K562 (cell line): ENCODE results near the gene NABP1. TPM values are rescaled to one million over a fixed set of nuclear protein-coding genes. Genes with fewer than 3 reads are reported as not detected.

ENCODE experiments used
- NR3C1 ChIP-seq: sonication (generic); formaldehyde crosslinking; IDR thresholded peaks from 2 replicates; pipeline ENCODE4 v1.8.1; 2022; ENCODE audit warnings: missing genetic modification reagents
- PHB2 ChIP-seq: fragments of 450-650 bp; IDR thresholded peaks from 2 replicates; pipeline ENCODE4 v1.6.1; 2017; ENCODE audit warnings: low read depth
- RBM15 ChIP-seq: fragments of 200-400 bp; formaldehyde crosslinking; IDR thresholded peaks from 2 replicates; pipeline ENCODE4 v1.6.1; 2018; ENCODE audit warnings: mild to moderate bottlenecking, low read length, moderate library complexity; ENCODE audit not compliant: insufficient read depth
- SAFB ChIP-seq: fragments of 200-400 bp; formaldehyde crosslinking; IDR thresholded peaks from 2 replicates; pipeline ENCODE4 v1.6.1; 2017; ENCODE audit warnings: low read depth, low read length, borderline replicate concordance
- ZC3H4 ChIP-seq: sonication (generic); formaldehyde crosslinking; IDR thresholded peaks from 2 replicates; pipeline ENCODE4 v1.9.0; 2021; ENCODE audit warnings: missing genetic modification reagents, borderline replicate concordance
- ZNF224 ChIP-seq: sonication (generic); formaldehyde crosslinking; IDR thresholded peaks from 2 replicates; pipeline ENCODE4 v1.8.0; 2022; ENCODE audit warnings: mild to moderate bottlenecking, missing genetic modification reagents
- ZNF436 ChIP-seq: fragments of 250-450, 450-650 bp; sonication (Bioruptor Pico); formaldehyde crosslinking; IDR thresholded peaks from 2 replicates; pipeline ENCODE4 v1.7.0; 2020; ENCODE audit warnings: mild to moderate bottlenecking
- ZNF764 ChIP-seq: fragments of 250-450 bp; sonication (Bioruptor Pico); IDR thresholded peaks from 2 replicates; pipeline ENCODE4 v1.4.0; 2020; ENCODE audit warnings: low read depth, mild to moderate bottlenecking, moderate library complexity
- polyA plus RNA-seq, 8 experiments: library from polyadenylated mRNA; depleted of rRNA in 4 of 8; stranded (reverse) in 5 of 8; unstranded in 3 of 8; fragments of >200 nt; fragmentation: Nextera tagmentation in 2 of 8; fragmentation: Illumina TruSeq in 1 of 8; extraction: Ambion mirVana in 2 of 8; extraction: Trizol in 1 of 8; gene quantifications; 2 replicates each; pipeline versions ENCODE4 v1.2.1 to v1.2.3, GENCODE V29; 2011 to 2014; ENCODE audit warnings: inconsistent platforms in 1 of 8, missing spikeins in 1 of 8
- total RNA-seq, 7 experiments: library from RNA; depleted of rRNA in 6 of 7; stranded (reverse); fragments of >200 nt in 6 of 7; fragmentation: Illumina TruSeq in 2 of 7; extraction: Trizol in 2 of 7; gene quantifications; 2 replicates each; pipeline versions ENCODE4 v1.2.1 to v1.2.3, GENCODE V29; 2011 to 2021; ENCODE audit warnings: low replicate concordance in 1 of 7
- TF ChIP-seq, protein P1 (sequence below): sonication (generic); formaldehyde crosslinking; IDR thresholded peaks from 2 replicates; pipeline ENCODE4 v1.5.0; 2020; ENCODE audit warnings: missing genetic modification reagents
- TF ChIP-seq, protein P2 (sequence below), 2 experiments: fragments of 200-800 bp in 1 of 2; sonication (Bioruptor generic) in 1 of 2; sonication (generic) in 1 of 2; formaldehyde crosslinking in 1 of 2; IDR thresholded peaks in 1 of 2; conservative IDR thresholded peaks in 1 of 2; 2 replicates each; pipeline versions ENCODE4 v1.5.0 to v1.6.1; 2016 to 2020; ENCODE audit warnings: missing compliant biosample characterization in 1 of 2, missing genetic modification characterization in 1 of 2, missing genetic modification reagents in 1 of 2
- TF ChIP-seq, protein P3 (sequence below): fragments of 450-650 bp; IDR thresholded peaks from 2 replicates; pipeline ENCODE4 v1.6.1; 2018; ENCODE audit warnings: mild to moderate bottlenecking, low read depth; ENCODE audit not compliant: partially characterized antibody
- TF ChIP-seq, protein P4 (sequence below): fragments of 250-450 bp; sonication (Bioruptor Pico); IDR thresholded peaks from 2 replicates; pipeline ENCODE4 v1.9.0; 2021; ENCODE audit warnings: mild to moderate bottlenecking, inconsistent platforms
- TF ChIP-seq, protein P5 (sequence below): sonication (generic); IDR thresholded peaks from 2 replicates; pipeline ENCODE4 v1.6.1; 2016
- TF ChIP-seq, protein P6 (sequence below): sonication (generic); formaldehyde crosslinking; IDR thresholded peaks from 2 replicates; pipeline ENCODE4 v1.8.0; 2022; ENCODE audit warnings: mild to moderate bottlenecking, missing genetic modification reagents

NABP1 gene
- total and polyA plus RNA-seq, 9 of the 15 experiments (the other 6 are each of a cell fraction or from before 2014, with no cell fraction given) = 12.8 to 44.0 (median 20.2) TPM

DNA sequence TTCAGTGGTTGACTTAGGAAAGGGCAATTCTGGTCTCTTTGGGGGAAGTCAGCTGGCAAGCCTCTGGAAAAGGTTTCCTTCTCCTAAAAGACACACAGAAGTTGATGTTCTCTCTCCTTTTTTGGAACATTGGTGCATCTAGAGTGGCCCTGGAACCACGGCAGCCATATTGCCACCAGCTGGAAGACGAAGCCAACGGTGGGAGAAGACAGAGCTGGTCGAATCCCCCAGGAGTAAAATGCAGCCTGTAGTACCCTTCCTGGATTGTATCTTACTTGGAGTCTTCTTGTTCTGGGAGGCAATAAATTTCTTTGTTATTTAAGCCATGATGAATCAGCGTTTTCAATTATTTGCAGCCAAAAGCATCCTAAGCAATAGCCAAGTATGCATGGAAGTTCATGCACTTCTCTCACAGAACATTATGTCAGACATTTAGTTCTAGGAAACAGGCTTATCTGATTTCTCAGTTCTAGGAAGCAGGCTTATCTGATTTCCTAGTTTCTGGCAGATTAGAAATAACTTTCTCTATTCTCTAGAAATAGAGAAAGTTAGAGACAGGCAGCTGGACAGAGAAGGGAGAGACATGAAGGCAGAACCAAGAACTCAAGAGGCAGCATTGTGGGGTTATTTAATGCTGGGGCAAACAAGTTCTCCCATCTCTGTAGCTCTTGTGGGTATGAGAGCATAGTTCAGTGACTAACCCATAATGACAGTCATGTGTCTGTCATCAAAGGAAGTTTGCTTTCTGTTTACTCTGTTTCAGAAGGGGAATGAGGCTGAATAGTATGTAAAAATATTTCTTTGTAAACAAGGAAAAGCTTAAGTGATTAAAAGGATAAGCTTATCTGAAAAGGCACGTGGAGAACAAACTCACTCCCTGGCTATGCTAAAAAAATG, 40.5 kb upstream of the NABP1 start (continued):
- TF ChIP-seq, protein P1, sequence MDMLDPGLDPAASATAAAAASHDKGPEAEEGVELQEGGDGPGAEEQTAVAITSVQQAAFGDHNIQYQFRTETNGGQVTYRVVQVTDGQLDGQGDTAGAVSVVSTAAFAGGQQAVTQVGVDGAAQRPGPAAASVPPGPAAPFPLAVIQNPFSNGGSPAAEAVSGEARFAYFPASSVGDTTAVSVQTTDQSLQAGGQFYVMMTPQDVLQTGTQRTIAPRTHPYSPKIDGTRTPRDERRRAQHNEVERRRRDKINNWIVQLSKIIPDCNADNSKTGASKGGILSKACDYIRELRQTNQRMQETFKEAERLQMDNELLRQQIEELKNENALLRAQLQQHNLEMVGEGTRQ (CRISPR knock-in tag) = no peak
- TF ChIP-seq ZNF436 (CRISPR knock-in tag) = no peak
- no peak for TF ChIP-seq PHB2
- TF ChIP-seq, protein P2, sequence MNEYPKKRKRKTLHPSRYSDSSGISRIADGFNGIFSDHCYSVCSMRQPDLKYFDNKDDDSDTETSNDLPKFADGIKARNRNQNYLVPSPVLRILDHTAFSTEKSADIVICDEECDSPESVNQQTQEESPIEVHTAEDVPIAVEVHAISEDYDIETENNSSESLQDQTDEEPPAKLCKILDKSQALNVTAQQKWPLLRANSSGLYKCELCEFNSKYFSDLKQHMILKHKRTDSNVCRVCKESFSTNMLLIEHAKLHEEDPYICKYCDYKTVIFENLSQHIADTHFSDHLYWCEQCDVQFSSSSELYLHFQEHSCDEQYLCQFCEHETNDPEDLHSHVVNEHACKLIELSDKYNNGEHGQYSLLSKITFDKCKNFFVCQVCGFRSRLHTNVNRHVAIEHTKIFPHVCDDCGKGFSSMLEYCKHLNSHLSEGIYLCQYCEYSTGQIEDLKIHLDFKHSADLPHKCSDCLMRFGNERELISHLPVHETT (CRISPR knock-in tag; conservative IDR thresholded peaks at IDR 0.05 in 1 of 2, IDR thresholded peaks at IDR 0.05 in 1 of 2) = peak in 1 of 2 experiments; percentile 34; a peak in 1 of 4 replicates
- TF ChIP-seq RBM15 = no peak
- TF ChIP-seq ZNF224 (CRISPR knock-in tag) = no peak
- TF ChIP-seq ZC3H4 = no peak
- TF ChIP-seq, protein P3, sequence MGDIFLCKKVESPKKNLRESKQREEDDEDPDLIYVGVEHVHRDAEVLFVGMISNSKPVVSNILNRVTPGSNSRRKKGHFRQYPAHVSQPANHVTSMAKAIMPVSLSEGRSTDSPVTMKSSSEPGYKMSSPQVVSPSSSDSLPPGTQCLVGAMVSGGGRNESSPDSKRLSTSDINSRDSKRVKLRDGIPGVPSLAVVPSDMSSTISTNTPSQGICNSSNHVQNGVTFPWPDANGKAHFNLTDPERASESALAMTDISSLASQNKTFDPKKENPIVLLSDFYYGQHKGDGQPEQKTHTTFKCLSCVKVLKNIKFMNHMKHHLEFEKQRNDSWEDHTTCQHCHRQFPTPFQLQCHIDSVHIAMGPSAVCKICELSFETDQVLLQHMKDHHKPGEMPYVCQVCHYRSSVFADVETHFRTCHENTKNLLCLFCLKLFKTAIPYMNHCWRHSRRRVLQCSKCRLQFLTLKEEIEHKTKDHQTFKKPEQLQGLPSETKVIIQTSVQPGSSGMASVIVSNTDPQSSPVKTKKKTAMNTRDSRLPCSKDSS = no peak
- TF ChIP-seq ZNF764 = no peak
- no peak for TF ChIP-seq SAFB
- TF ChIP-seq, protein P4, sequence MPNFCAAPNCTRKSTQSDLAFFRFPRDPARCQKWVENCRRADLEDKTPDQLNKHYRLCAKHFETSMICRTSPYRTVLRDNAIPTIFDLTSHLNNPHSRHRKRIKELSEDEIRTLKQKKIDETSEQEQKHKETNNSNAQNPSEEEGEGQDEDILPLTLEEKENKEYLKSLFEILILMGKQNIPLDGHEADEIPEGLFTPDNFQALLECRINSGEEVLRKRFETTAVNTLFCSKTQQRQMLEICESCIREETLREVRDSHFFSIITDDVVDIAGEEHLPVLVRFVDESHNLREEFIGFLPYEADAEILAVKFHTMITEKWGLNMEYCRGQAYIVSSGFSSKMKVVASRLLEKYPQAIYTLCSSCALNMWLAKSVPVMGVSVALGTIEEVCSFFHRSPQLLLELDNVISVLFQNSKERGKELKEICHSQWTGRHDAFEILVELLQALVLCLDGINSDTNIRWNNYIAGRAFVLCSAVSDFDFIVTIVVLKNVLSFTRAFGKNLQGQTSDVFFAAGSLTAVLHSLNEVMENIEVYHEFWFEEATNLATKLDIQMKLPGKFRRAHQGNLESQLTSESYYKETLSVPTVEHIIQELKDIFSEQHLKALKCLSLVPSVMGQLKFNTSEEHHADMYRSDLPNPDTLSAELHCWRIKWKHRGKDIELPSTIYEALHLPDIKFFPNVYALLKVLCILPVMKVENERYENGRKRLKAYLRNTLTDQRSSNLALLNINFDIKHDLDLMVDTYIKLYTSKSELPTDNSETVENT = no peak
- TF ChIP-seq, protein P5, sequence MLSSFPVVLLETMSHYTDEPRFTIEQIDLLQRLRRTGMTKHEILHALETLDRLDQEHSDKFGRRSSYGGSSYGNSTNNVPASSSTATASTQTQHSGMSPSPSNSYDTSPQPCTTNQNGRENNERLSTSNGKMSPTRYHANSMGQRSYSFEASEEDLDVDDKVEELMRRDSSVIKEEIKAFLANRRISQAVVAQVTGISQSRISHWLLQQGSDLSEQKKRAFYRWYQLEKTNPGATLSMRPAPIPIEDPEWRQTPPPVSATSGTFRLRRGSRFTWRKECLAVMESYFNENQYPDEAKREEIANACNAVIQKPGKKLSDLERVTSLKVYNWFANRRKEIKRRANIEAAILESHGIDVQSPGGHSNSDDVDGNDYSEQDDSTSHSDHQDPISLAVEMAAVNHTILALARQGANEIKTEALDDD = peak; percentile 63
- TF ChIP-seq, protein P6, sequence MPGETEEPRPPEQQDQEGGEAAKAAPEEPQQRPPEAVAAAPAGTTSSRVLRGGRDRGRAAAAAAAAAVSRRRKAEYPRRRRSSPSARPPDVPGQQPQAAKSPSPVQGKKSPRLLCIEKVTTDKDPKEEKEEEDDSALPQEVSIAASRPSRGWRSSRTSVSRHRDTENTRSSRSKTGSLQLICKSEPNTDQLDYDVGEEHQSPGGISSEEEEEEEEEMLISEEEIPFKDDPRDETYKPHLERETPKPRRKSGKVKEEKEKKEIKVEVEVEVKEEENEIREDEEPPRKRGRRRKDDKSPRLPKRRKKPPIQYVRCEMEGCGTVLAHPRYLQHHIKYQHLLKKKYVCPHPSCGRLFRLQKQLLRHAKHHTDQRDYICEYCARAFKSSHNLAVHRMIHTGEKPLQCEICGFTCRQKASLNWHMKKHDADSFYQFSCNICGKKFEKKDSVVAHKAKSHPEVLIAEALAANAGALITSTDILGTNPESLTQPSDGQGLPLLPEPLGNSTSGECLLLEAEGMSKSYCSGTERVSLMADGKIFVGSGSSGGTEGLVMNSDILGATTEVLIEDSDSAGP = no peak
- TF ChIP-seq NR3C1 (CRISPR knock-in tag) = no peak
